GM18498 (cell line): ENCODE data around the gene WWC2.
A peak's percentile ranks its signal among the peaks of the same experiment; 100 is the strongest.

Experiments used
- ATAC-seq: cut with Tn5 transposase; IDR thresholded peaks from one replicate; pipeline ENCODE4 v1.9.1; 2021; ENCODE audit warnings: mild to moderate bottlenecking, moderate library complexity; ENCODE audit not compliant: unreplicated experiment

Gene WWC2

GRCh38 chr4:183286590-183287308 is 187.7 kb downstream of the WWC2 start:
- no peak for ATAC-seq

- ATAC-seq = peak; percentile 74
Measured at GRCh38 chr4:183287309-183287659, 188.2 kb downstream of the WWC2 start.

- peak; percentile 71 for ATAC-seq
Measured at GRCh38 chr4:183287677-183288076, 188.6 kb downstream of the WWC2 start.

GRCh38 chr4:183288955-183289354 is 189.9 kb downstream of the WWC2 start:
- no peak for ATAC-seq

GRCh38 chr4:183289688-183290087 is 190.6 kb downstream of the WWC2 start:
- ATAC-seq = no peak

GRCh38 chr4:183291070-183291469 is 192.0 kb downstream of the WWC2 start:
- no peak for ATAC-seq

- no peak for ATAC-seq
Measured at GRCh38 chr4:183295711-183296110, 196.7 kb downstream of the WWC2 start.

GRCh38 chr4:183297675-183298074 is 198.6 kb downstream of the WWC2 start:
- ATAC-seq = peak; percentile 81

- ATAC-seq = no peak
Measured at GRCh38 chr4:183299464-183299863, 200.4 kb downstream of the WWC2 start.

- no peak for ATAC-seq
Measured at GRCh38 chr4:183300070-183300469, 201.0 kb downstream of the WWC2 start.

GRCh38 chr4:183300655-183301054 is 201.6 kb downstream of the WWC2 start:
- no peak for ATAC-seq

GRCh38 chr4:183303301-183303700 is 204.2 kb downstream of the WWC2 start:
- no peak for ATAC-seq

GRCh38 chr4:183304067-183304466 is 205.0 kb downstream of the WWC2 start:
- ATAC-seq = peak; percentile 76

- ATAC-seq = peak; percentile 24
Measured at GRCh38 chr4:183304538-183304937, 205.5 kb downstream of the WWC2 start.

GRCh38 chr4:183306811-183307210 is 207.8 kb downstream of the WWC2 start:
- ATAC-seq = no peak

- no peak for ATAC-seq
Measured at GRCh38 chr4:183312841-183313240, 213.8 kb downstream of the WWC2 start.

GRCh38 chr4:183314336-183314735 is 215.3 kb downstream of the WWC2 start:
- no peak for ATAC-seq

- no peak for ATAC-seq
Measured at GRCh38 chr4:183314806-183315205, 215.7 kb downstream of the WWC2 start.

- ATAC-seq = no peak
Measured at GRCh38 chr4:183318656-183319055, 219.6 kb downstream of the WWC2 start.

- ATAC-seq = no peak
Measured at GRCh38 chr4:183320211-183321059, 221.4 kb downstream of the WWC2 start, which contains the start of gene CLDN22. Gene CLDN22 (minus strand): TSS chr4:183320276. CDS start chr4:183320218, 58 bp downstream.

GRCh38 chr4:183321079-183321478 is 222.0 kb downstream of the WWC2 start:
- peak; percentile 66 for ATAC-seq

- ATAC-seq = no peak
Measured at GRCh38 chr4:183321516-183321915, 222.5 kb downstream of the WWC2 start.
